HK-2 (cell line): Measurements from ENCODE around the gene C1QTNF5.

ENCODE experiments used
- DNase-seq: peaks from one replicate; pipeline ENCODE4 v3.0.0-alpha.2; 2018; ENCODE audit not compliant: unreplicated experiment

C1QTNF5 gene

DNA sequence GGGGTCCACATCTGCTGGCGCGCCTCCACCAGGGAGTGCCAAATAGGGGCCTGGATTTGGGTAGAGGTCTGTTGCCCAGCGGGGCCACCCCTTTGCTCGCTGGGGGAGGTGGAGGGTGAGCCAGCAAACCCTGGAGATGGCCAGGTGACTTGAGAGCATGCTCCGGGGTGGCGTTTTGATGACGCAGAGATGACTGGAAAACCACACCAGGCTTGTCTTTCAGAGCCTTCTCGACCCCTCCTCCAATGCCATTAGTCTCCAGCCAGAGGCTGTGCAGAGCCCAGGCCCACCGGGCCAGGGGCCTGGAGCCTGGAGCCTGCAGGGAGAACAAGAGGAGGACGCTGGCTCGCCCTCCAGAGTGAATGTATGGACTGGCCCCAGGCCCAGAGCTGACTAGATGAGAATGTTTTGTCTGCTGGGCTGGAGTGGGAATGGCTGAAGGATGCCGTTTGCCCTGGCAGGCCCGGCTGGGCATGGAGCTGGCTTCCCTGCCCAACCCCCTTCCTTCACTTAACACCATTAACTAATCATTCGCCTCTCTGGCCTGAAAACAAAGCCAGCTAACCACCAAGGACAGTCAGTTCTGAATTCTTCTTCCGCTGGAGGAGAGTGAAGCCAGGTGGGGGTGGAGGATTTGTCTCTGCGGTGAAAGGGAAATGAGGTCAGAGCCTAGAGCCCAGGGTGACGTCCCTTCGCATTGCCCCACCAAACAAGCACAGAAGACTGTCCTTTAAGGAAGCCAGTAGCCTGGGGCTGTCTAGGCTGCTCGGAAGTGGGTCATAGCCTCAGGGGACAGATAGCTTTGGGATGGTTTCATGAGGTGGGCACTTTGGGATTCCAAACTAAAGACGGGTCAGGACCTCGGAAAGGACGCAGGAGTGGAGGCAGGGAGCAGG, 22.2 kb downstream of the C1QTNF5 start:
- DNase-seq, result peak; percentile 80

- DNase-seq, result peak; percentile 47
These were observed 23.0 kb downstream of the C1QTNF5 start for GRCh38 chr11:119317592-119318239.

GRCh38 chr11:119316729-119317591, 23.7 kb downstream of the C1QTNF5 start, which contains the start of gene MCAM:
TSS of gene MCAM (minus strand) at chr11:119317130. CDS start at chr11:119317101, 29 bp downstream.
- peak; percentile 49 for DNase-seq

DNA sequence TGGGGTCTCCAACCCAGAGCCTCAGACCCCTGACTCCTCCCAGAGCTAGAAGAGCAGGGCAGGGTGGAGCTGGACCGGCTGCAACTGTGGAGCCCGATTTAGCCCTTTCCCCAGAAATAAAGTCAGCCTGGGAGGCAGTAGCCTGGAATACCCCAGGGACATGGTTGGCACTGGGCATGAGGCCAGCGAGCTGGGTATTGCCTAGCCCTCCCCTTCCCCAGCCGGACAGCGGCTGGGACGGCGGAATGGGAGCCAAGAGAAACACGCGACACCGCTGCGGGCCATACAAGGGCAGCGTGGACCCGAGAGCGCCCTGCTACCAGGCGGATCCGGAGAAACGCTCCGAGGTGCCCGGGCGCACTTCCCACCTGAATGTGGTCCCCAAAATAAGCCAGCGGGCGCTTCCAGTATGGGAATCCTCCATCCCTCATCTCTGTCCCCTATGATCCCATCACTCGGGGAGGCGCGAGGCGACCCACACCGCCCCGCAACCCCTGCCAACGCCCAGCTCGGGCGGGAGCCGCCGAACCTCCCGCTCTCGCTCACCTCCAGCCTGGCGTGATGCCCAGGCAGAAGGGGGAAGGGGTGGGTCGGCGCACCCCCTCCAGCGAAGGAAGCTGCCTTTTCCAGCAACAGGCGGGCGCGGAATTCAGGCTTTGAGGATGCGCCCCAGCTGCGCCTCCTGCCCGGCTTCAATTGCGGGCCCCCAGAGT, 24.5 kb downstream of the C1QTNF5 start:
- peak; percentile 44 for DNase-seq

DNA sequence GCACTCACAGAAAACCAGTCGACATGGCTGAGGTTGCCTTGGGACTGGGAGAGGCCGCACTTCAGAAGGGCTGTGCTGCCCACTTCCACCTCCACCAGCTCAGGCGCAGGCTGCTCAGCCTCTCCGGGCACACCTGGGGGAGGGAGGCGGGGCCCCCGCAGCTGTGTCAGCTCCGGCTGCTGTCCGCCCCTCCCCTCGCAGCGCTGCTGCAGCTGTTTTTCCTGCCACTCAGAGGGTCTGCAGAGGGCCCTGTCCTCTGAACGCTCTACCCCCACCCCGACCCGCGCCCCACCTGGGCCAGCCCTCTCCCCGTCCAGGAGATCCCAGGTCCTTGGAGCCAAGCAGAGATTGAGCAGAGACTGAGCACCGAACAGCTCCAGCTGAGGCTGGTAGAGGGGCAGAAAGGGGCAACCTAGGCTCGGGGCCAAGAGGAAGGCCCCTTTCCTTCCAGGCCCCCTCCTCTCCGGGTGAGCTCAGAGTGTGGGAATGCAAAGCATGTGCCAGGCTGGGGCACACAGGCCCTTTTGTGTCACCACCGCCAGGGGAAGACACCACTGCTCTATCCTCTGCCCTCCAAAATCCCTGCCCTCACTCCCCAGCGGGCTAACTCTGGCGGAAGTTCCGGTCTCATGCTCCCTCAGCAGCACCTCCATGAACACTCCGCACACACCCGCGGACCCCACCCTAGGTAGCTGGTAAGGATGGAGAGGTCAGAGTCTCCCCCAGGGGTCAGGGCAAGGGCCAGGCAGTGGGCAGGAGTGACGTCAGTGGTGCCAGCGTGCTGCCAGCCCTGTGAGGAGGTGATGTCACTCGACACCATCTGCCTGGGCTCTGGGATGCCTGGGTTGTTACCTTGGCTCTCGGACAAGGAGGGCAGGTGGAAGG, 25.3 kb downstream of the C1QTNF5 start:
- peak; percentile 36 for DNase-seq

DNA sequence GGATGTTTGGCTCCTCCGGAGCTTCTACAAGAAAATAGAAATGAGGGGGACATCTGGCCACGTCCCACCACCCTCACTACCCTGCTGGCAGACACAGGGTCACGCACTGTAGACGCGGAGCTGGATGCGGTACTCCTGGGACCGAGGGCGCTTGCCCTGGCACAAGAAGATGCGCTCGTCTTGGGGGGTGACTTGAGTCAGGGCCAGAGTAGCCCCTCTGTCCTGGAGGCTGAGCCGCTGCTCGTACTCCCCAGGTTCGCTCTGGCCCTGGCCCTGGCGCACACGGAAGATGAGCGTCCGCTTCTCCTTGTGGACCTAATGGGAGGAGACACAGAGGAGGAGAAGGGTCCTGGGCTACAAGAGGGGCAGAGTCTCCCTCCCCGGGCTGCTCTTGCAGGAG, 26.0 kb downstream of the C1QTNF5 start:
- DNase-seq, result no peak

DNA sequence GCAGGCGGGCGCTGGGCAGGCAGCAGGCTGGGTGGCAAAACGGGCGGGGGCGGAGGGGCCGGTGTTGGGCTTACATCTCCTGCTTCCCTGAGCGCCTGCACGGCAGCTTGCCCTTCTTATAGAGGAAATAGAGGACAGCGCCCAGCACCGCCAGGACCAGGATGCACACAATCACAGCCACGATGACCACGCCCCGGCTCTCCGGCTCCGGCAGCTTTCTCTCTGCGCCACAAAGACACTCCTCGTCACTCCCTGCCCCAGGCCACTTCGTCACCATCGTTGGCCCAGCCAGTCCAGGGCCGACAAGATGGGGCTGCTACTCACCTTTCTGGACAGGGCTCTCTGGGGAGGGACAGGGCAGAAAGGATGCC, 30.0 kb downstream of the C1QTNF5 start:
- no peak for DNase-seq

DNA sequence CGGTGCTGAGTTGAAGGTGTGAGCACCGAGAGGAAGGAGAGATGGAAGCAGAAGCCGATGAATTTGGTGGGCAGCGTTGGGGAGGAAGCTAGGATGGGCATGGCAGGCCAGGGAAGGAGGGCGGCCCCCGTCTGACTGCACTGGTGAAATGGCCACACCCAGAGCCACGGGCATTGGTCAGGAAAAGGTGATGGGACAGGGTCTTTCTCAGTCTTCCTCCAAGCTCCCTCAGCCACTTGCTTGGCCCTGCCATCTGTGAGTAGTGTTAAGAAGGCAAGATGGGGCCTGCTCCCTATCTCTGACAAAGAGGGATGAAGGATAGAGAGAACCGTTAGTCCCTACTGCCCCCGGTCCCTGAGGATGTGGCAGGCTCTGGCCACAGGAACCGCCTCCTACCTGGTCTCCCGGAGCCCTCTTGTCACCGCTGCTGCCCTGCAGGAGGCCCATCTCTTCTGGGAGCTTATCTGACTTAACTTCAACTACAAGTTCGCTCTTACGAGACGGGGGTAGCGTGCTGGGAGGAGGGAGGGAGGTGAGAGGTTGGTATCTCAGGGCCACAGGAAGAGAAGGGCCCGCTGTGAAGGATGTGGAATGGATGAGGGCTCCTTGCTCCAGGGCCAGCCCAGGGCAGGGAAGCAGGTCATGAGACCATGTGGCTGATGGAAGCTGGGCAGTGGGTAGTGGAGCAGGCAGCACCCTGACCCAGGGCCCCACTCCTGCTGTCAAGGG, 30.6 kb downstream of the C1QTNF5 start:
- no peak for DNase-seq

GRCh38 chr11:119309411-119309810, 31.3 kb downstream of the C1QTNF5 start:
- no peak for DNase-seq

DNA sequence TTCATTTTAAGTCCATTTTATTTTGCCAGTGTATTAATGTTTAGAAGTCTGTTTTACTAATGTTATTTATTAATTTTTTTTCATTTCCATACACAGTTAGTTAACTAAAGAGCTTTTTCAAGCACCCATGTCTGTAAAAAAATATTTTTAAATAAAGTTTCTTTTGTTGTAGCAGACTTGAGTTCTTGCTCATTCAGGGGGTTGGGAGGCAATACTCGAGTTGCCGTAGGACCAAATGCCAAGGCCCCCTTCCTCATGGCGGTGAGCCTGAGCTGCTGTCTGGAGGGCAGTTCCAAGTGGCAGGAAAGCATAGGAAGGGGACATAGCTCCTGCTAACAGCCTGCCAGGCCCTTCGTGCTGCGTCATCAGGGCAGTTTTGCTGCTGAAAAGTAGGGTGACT, 32.7 kb downstream of the C1QTNF5 start:
- no peak for DNase-seq

DNA sequence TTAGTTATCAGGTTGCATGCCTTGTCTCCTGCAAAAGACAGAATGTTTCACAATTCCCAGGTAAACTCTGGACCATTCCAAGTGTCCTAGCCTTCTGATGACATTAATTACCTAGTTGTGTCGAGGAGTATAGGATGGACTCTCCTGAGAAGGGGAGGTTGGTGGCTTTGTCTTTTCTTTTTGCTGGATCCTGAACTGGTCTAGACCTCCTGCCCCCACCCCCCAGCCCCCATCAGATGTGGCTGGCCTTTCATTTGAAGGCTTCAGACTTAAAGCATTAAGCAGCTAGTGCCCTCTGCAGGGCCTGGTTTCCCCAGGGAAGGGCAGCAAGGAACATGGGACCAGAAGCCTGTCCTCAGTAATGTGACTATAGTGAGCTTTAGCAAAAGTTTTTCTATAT, 33.5 kb downstream of the C1QTNF5 start:
- DNase-seq, result no peak

- DNase-seq, result no peak
These were observed 34.3 kb downstream of the C1QTNF5 start for GRCh38 chr11:119306373-119306890.

- DNase-seq, result no peak
These were observed 34.9 kb downstream of the C1QTNF5 start for GRCh38 chr11:119305556-119306372.

DNA sequence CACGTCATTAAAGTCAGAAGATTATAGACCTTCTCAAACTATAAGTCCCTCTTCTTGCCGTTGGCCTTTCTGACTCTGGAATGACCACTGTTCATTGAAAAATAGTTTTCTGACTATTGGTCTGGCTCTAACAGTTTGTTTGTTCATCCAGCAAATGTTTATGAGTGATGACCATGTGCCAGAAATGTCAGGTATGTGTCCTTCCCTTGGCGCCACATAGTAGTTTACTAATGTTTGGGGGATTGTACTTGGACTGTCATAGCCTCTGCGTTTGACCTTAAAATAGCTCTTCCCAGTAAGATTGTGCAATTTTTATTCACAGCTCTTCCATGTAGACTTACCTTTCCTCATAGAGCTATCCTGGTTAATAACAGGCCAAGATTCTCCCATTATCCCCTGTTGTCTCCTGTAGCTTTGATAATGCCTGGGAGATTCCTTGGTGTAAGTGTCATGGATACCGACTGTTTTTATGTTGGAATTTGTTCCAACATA, 37.4 kb downstream of the C1QTNF5 start:
- DNase-seq, result no peak

DNA sequence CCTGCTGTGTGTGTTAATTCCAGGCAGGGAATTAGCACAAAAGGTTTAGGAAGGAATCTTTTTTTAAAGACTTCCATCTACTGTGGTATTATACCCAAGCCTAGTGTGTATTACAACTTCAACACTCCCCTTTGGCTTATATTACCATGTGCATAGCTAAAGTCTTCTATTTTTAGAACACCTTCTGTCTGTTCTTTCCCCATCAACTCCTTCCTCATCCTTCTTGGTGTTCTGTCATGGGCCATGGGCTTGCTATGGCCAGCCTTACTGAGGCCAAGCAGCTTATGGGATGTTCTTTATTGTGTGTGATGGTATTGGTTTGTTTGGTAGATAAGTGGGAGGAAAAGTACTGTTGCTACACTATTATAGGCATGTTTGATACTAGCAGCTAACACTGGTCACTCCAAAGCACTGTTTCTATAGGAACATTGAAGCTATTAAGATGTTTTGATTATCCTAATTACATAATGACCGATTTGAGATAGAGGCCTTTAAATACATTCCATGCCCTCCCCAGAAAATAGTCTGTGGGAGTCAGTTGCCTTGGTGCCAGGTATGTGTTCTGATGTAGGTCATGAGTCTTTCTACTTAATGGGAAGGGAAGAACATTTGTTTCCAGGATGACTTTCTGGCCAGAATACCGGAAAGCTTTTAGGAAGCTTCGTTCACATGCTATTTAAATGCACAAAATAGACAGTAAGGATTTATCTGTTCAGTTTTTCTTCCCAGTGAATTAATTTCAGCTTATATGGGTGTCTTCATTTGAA, 40.3 kb downstream of the C1QTNF5 start:
- no peak for DNase-seq

DNA sequence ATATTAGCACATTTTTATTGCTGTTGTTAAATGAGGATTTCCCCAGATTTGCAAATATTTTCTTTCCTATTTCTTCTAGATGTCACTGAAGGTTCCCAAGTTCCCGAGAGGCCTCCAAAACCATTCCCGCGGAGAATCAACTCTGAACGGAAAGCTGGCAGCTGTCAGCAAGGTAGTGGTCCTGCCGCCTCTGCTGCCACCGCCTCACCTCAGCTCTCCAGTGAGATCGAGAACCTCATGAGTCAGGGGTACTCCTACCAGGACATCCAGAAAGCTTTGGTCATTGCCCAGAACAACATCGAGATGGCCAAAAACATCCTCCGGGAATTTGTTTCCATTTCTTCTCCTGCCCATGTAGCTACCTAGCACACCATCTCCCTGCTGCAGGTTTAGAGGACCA, 41.3 kb downstream of the C1QTNF5 start:
- no peak for DNase-seq

GRCh38 chr11:119298726-119299125, 42.0 kb downstream of the C1QTNF5 start:
- DNase-seq, result no peak

GRCh38 chr11:119297938-119298337, 42.7 kb downstream of the C1QTNF5 start:
- no peak for DNase-seq
